ENCODE data around the gene HBB. TPM values are rescaled to one million over a fixed set of nuclear protein-coding genes. Genes with fewer than 3 reads are reported as not detected.

Gene HBB
- total and polyA plus RNA-seq, 2 of the 4 experiments (the other 2 are of a cell fraction), result 0.24 TPM; not detected in 1

- dilution Hi-C loops (cut with HindIII; ENCODE audit: low sequenced_read_pairs, unreplicated experiment), result no loop called here
- Histone ChIP-seq H2BK15ac (ENCODE audit: low read depth, low read length) (0 out of 3 replicates have a peak overlapping the region, but pooled peaks have one; percentile 34), H3K9me1 (ENCODE audit: insufficient read depth, low read length) (no peaks in the 10 kb centered on the region)
Observed at GRCh38 chr11:5224538-5225479, 2.1 kb downstream of the HBB start.

More at GRCh38 chr11:5224538-5225479, 2.1 kb downstream of the HBB start:
- peak overlapping the region; percentile 29 for H2BK120ac ChIP-seq (ENCODE audit: low read depth, low read length)
- CTCF ChIA-PET, result no interaction called here
- 0 out of 2 replicates have a peak overlapping the region, but pooled peaks have one; percentile 15 for H3K4ac ChIP-seq (ENCODE audit: low read depth, low read length)
- H3K23ac ChIP-seq (ENCODE audit: low read depth, low read length), result no peak overlapping the region
- 0 out of 2 replicates have a peak overlapping the region, but pooled peaks have one; percentile 28 for H2AK5ac ChIP-seq (ENCODE audit: low read depth, low read length)
- DNase-seq (no peak), ATAC-seq (ENCODE audit: low read depth) (no peak)
- H3K18ac ChIP-seq (ENCODE audit: low read depth, low read length), result peak overlapping the region; percentile 69; the same call in 1 of the 2 replicates
- no peak overlapping the region for H2AK9ac ChIP-seq (replicated peaks; ENCODE audit: low read depth, low read length, poor library complexity)
- H3K27ac ChIP-seq (ENCODE audit: insufficient read depth, low read length), result no peak overlapping the region
- H3K36me3 ChIP-seq (ENCODE audit: control insufficient read depth, insufficient read depth, low read length), result no peaks in the 10 kb centered on the region
- H3K4me1 ChIP-seq (ENCODE audit: control insufficient read depth, insufficient read depth, low read length), result no peaks in the 10 kb centered on the region
- no peaks in the 10 kb centered on the region for H3K9me3 ChIP-seq (ENCODE audit: control insufficient read depth, insufficient read depth, low read length)
- H3K4me2 ChIP-seq (ENCODE audit: low read depth, low read length), result no peak overlapping the region
- H4K20me1 ChIP-seq (ENCODE audit: insufficient read depth, low read length), result no peaks in the 10 kb centered on the region
- no peaks in the 10 kb centered on the region for H3K79me1 ChIP-seq (ENCODE audit: low read depth in 1 of 2, low read length in 2 of 2)
- H3K56ac ChIP-seq (ENCODE audit: extremely low read depth, insufficient read depth, low read length), result no peak overlapping the region
- POLR2A ChIA-PET (ENCODE audit: unreplicated experiment), result no interaction called here
- intact Hi-C loops (cut with micrococcal nuclease), result no loop called here
- H4K91ac ChIP-seq (ENCODE audit: insufficient read depth, low read depth, low read length), result no peak overlapping the region; the same call in 1 of the 2 replicates
- peak overlapping the region in 1 of 2 experiments; percentile 5; a peak in 1 of 4 replicates for H4K8ac ChIP-seq (ENCODE audit: low read depth in 2 of 2, low read length in 2 of 2)
- H2BK5ac ChIP-seq (ENCODE audit: low read depth, low read length, poor library complexity, severe bottlenecking), result peak overlapping the region; percentile 7
- no TSS peak for BruUV-seq (replicated peaks)
- TF ChIP-seq MAFK (IDR thresholded peaks at IDR 0.05; ENCODE audit: low read depth, low read length) (no peak), BHLHE40 (IDR thresholded peaks at IDR 0.05; ENCODE audit: low read depth, low read length) (no peak)
- H3K4me3 ChIP-seq (ENCODE audit: insufficient read depth, low read depth, low read length), result no peak overlapping the region
- no CpG with 5 or more reads among the region's 6 CpGs for WGBS, 2 experiments (ENCODE audit: extremely low coverage in 2 of 2, insufficient read length in 1 of 2)
- no peak overlapping the region for H3K14ac ChIP-seq (replicated peaks; ENCODE audit: low read depth, low read length)
- peak overlapping the region; percentile 28; the same call in 1 of the 2 replicates for H4K5ac ChIP-seq (ENCODE audit: low read depth, low read length)
- peak overlapping the region; percentile 74; the same call in 1 of the 2 replicates for H2BK20ac ChIP-seq (ENCODE audit: low read depth, low read length)
- no peak overlapping the region for H3K9ac ChIP-seq (ENCODE audit: low read depth, low read length)
- in situ Hi-C loops (cut with MboI; ENCODE audit: low sequenced_read_pairs), result no loop called here
- H2AFZ ChIP-seq (replicated peaks; ENCODE audit: low read length, poor library complexity), result no peak overlapping the region
- no peaks in the 10 kb centered on the region for H3K27me3 ChIP-seq (ENCODE audit: control insufficient read depth, insufficient read depth, low read length)
